Measurements from ENCODE around the gene ZNF134. TPM values are rescaled to one million over a fixed set of nuclear protein-coding genes. Genes with fewer than 3 reads are reported as not detected.
A peak's percentile ranks its signal among the peaks of the same experiment; 100 is the strongest.

The ZNF134 gene
- polyA plus RNA-seq, 3 donors, result 2.2 to 5.4 (median 3.3) TPM

- peaks cover 67 to 68% of the 10 kb centered on the region in 2 donors for H3K9me3 ChIP-seq (replicated peaks in 1 of 2; ENCODE audit: control insufficient read depth in 1 of 2, insufficient read depth in 1 of 2, low read length in 2 of 2)
- no peak for DNase-seq
- intact Hi-C loops (cut with micrococcal nuclease), result loop anchor here in 1 of 2 donors (5.0 kb wide), 1 partner anchor 99 kb away; the partner anchor contains the start of gene ZNF551
- no peaks in the 10 kb centered on the region for H3K79me2 ChIP-seq (ENCODE audit: insufficient read depth, low read length)
- 36% methylated on average over 17 of the region's 21 CpGs for WGBS (ENCODE audit: insufficient coverage)
- Mint-ChIP-seq H3K9me3 (peaks cover 57 to 86% (median 83%) of the 10 kb centered on the region in 7 donors), H3K4me3 (no peak overlapping the region), H3K27me3 (ENCODE audit: low read depth in 3 of 3) (peaks cover 0 to 4% (median 2%) of the 10 kb centered on the region in 3 donors), H3K36me3 (peaks cover 23 to 29% of the 10 kb centered on the region in 2 donors), H3K4me1 (peaks cover 16% of the 10 kb centered on the region), H3K27ac (no peak overlapping the region)
- peak overlapping the region; percentile 71 for H3K4me2 ChIP-seq (replicated peaks; ENCODE audit: extremely low read depth, low read length, poor library complexity, severe bottlenecking)
- H2AFZ ChIP-seq (ENCODE audit: insufficient read depth, low read depth, low read length, poor library complexity, severe bottlenecking), result peak overlapping the region; percentile 89
- no peaks in the 10 kb centered on the region for H4K20me1 ChIP-seq (ENCODE audit: insufficient read depth, low read length)
- H3K9ac ChIP-seq (ENCODE audit: insufficient read depth, low read length, poor library complexity, severe bottlenecking), result no peak overlapping the region
- H3K36me3 ChIP-seq (replicated peaks in 1 of 2; ENCODE audit: control insufficient read depth in 1 of 2, insufficient read depth in 2 of 2, low read length in 2 of 2), result peaks cover 0 to 21% of the 10 kb centered on the region in 2 donors
- no peak overlapping the region for H3K27ac ChIP-seq (ENCODE audit: low read depth in 1 of 2, low read length in 2 of 2)
- TF ChIP-seq, protein P1, sequence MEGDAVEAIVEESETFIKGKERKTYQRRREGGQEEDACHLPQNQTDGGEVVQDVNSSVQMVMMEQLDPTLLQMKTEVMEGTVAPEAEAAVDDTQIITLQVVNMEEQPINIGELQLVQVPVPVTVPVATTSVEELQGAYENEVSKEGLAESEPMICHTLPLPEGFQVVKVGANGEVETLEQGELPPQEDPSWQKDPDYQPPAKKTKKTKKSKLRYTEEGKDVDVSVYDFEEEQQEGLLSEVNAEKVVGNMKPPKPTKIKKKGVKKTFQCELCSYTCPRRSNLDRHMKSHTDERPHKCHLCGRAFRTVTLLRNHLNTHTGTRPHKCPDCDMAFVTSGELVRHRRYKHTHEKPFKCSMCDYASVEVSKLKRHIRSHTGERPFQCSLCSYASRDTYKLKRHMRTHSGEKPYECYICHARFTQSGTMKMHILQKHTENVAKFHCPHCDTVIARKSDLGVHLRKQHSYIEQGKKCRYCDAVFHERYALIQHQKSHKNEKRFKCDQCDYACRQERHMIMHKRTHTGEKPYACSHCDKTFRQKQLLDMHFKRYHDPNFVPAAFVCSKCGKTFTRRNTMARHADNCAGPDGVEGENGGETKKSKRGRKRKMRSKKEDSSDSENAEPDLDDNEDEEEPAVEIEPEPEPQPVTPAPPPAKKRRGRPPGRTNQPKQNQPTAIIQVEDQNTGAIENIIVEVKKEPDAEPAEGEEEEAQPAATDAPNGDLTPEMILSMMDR (IDR thresholded peaks at IDR 0.05), result no peak
- no peaks in the 10 kb centered on the region for H3K27me3 ChIP-seq (ENCODE audit: control insufficient read depth in 2 of 2, insufficient read depth in 2 of 2, low read length in 2 of 2)
- peak overlapping the region in 1 of 3 experiments; percentile 76 for H3K4me3 ChIP-seq (replicated peaks in 1 of 3; ENCODE audit: low read depth in 2 of 3, low read length in 3 of 3)
- peaks cover 18 to 27% of the 10 kb centered on the region in 2 donors for H3K4me1 ChIP-seq (ENCODE audit: control insufficient read depth in 1 of 2, insufficient read depth in 2 of 2, low read length in 2 of 2)
Measured at GRCh38 chr19:57583104-57583520, 30.9 kb upstream of the ZNF134 start.

DNA sequence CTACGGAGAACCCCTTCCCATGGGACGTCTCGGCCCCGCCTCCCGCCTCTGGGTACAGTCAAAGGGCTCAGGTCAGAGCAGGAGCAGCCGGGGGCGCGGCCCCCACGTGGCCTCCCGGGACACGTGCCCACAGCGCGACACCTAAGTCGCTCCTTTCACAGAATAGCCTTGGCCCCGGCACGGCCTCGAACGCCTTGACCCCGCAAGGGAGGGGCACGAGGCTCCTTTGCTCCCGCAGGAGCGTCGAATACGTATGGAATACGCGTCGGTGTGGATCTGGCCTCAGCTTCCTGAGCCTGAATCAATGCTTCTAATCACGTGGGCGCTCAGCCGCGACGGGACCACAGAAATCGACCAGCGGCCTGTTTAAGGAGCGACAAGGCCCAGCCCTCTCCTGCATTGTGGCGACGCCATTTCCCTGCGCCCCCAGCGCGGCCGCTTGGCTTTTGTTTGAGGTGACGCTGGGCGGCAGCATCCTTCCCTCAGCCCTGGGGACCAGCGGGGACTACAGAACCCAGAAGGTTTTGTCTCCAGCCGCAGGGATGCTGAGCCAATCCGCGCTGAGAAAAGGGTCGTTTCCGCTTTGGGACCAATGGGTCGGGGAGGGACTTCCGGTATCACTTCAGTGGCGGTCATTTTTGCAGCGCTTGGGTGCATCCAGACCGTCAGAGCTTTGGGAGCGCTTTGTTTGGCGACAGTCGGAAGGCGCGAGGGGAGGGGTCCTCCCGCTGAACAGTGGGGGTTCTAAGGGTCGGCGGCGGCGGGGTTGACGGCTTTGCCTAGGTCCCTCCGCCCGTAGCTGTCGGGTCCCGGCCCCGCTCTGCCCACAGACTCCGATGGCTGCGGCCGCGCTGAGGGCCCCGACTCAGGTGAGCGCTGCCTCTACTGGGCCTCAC lies 30.3 kb upstream of the ZNF134 start, which contains the start of gene ZIK1:
Gene ZIK1 (plus strand): TSS at position 625 of the 896 bp plus-strand sequence. CDS start 212 bp downstream, at position 837.
- Mint-ChIP-seq H3K4me1 (peaks cover 14% of the 10 kb centered on the region), H3K27me3 (ENCODE audit: low read depth in 3 of 3) (peaks cover 0 to 4% (median 2%) of the 10 kb centered on the region in 3 donors), H3K36me3 (peaks cover 29 to 36% of the 10 kb centered on the region in 2 donors), H3K9me3 (peaks cover 62 to 92% (median 90%) of the 10 kb centered on the region in 7 donors), H3K4me3 (peak within 1 kb of the TSS; percentile 91 to 95), H3K27ac (peak within 1 kb of the TSS in 5 of 7 donors; percentile 9 to 64 (median 58))
- Histone ChIP-seq H3K4me1 (ENCODE audit: control insufficient read depth in 1 of 2, insufficient read depth in 2 of 2, low read length in 2 of 2) (peaks cover 15 to 23% of the 10 kb centered on the region in 2 donors), H3K27ac (ENCODE audit: low read depth in 1 of 2, low read length in 2 of 2) (no peak within 1 kb of the TSS), H3K4me3 (replicated peaks in 1 of 3; ENCODE audit: low read depth in 2 of 3, low read length in 3 of 3) (peak within 1 kb of the TSS; percentile 43 to 76 (median 45)), H3K27me3 (ENCODE audit: control insufficient read depth in 2 of 2, insufficient read depth in 2 of 2, low read length in 2 of 2) (no peaks in the 10 kb centered on the region), H3K9me3 (replicated peaks in 1 of 2; ENCODE audit: control insufficient read depth in 1 of 2, insufficient read depth in 1 of 2, low read length in 2 of 2) (peaks cover 73 to 75% of the 10 kb centered on the region in 2 donors), H3K36me3 (replicated peaks in 1 of 2; ENCODE audit: control insufficient read depth in 1 of 2, insufficient read depth in 2 of 2, low read length in 2 of 2) (peaks cover 0 to 27% of the 10 kb centered on the region in 2 donors), H2AFZ (ENCODE audit: insufficient read depth, low read depth, low read length, poor library complexity, severe bottlenecking) (peak within 1 kb of the TSS; percentile 89), H3K4me2 (replicated peaks; ENCODE audit: extremely low read depth, low read length, poor library complexity, severe bottlenecking) (peak within 1 kb of the TSS; percentile 71), H3K9ac (ENCODE audit: insufficient read depth, low read length, poor library complexity, severe bottlenecking) (no peak within 1 kb of the TSS), H4K20me1 (ENCODE audit: insufficient read depth, low read length) (no peaks in the 10 kb centered on the region), H3K79me2 (ENCODE audit: insufficient read depth, low read length) (no peaks in the 10 kb centered on the region)
- intact Hi-C loops (cut with micrococcal nuclease), result loop anchor here in 1 of 2 donors (5.0 kb wide), 1 partner anchor 99 kb away; the partner anchor contains the start of gene ZNF551
- 5% methylated on average over 71 of the region's 76 CpGs for WGBS (ENCODE audit: insufficient coverage)
- DNase-seq, result peak; percentile 82 to 86 (median 84)
- TF ChIP-seq, protein P1 (IDR thresholded peaks at IDR 0.05), result no peak

Data from CD14-positive monocyte (primary cell).